ENCODE measurements around the gene MEIS1.
A peak's percentile ranks its signal among the peaks of the same experiment; 100 is the strongest.

The MEIS1 gene

DNA sequence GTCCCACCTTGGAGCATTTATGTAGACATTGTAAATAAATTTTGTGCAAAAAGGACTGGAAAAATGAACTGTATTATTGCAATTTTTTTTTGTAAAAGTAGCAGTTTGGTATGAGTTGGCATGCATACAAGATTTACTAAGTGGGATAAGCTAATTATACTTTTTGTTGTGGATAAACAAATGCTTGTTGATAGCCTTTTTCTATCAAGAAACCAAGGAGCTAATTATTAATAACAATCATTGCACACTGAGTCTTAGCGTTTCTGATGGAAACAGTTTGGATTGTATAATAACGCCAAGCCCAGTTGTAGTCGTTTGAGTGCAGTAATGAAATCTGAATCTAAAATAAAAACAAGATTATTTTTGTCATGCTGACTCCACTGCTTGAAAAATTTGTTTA lies 137.5 kb downstream of the MEIS1 start:
- Histone ChIP-seq H3K4me1 (ENCODE audit: control insufficient read depth in 1 of 2, insufficient read depth in 2 of 2, low read length in 2 of 2) (peaks cover 10 to 12% of the 10 kb centered on the region in 2 experiments), H2BK5ac (ENCODE audit: low read depth, low read length, poor library complexity) (no peak overlapping the region), H3K9me3 (ENCODE audit: insufficient read depth, low read depth, low read length) (no peaks in the 10 kb centered on the region), H2BK12ac (ENCODE audit: low read length) (no peak overlapping the region), H3K23ac (ENCODE audit: low read length) (no peak overlapping the region), H3K14ac (ENCODE audit: low read length) (no peak overlapping the region), H3K79me2 (ENCODE audit: control insufficient read depth, insufficient read depth, low read length, poor library complexity) (no peaks in the 10 kb centered on the region), H3K4me3 (ENCODE audit: low read depth, low read length) (no peak overlapping the region), H2AK5ac (ENCODE audit: low read length) (no peak overlapping the region), H3K9ac (ENCODE audit: low read length) (no peak overlapping the region), H3K27ac (ENCODE audit: low read depth, low read length) (no peak overlapping the region), H3K27me3 (ENCODE audit: insufficient read depth, low read length) (no peaks in the 10 kb centered on the region), H3K4me2 (ENCODE audit: low read length) (no peak overlapping the region), H2AFZ (ENCODE audit: insufficient read depth, low read length, poor library complexity) (no peak overlapping the region), H4K12ac (ENCODE audit: low read depth, low read length) (no peak overlapping the region), H3K4ac (ENCODE audit: low read depth, low read length) (no peak overlapping the region), H2BK120ac (ENCODE audit: insufficient read depth, low read length, poor library complexity) (no peak overlapping the region), H4K8ac (ENCODE audit: low read depth, low read length) (no peak overlapping the region), H4K91ac (ENCODE audit: low read depth, low read length) (no peak overlapping the region), H3K79me1 (ENCODE audit: low read length) (peaks cover 7% of the 10 kb centered on the region), H3K36me3 (ENCODE audit: control insufficient read depth in 1 of 2, insufficient read depth in 2 of 2, low read length in 2 of 2) (peaks cover 3 to 9% of the 10 kb centered on the region in 2 experiments), H3K18ac (ENCODE audit: low read length) (no peak overlapping the region)
- no CpG with 5 or more reads among the region's 3 CpGs for WGBS (ENCODE audit: extremely low coverage, insufficient coverage, insufficient read length)
- DNase-seq: no peak

GRCh38 chr2:66573416-66573815 lies 138.5 kb downstream of the MEIS1 start:
- no peak for DNase-seq
- H3K4me3 ChIP-seq (ENCODE audit: low read depth, low read length): no peak overlapping the region

GRCh38 chr2:66573821-66574233 lies 138.9 kb downstream of the MEIS1 start:
- H3K4me1 ChIP-seq (ENCODE audit: control insufficient read depth in 1 of 2, insufficient read depth in 2 of 2, low read length in 2 of 2): peaks cover 17 to 20% of the 10 kb centered on the region in 2 experiments
- no CpG with 5 or more reads among the region's 8 CpGs for WGBS (ENCODE audit: extremely low coverage, insufficient coverage, insufficient read length)
- H4K8ac ChIP-seq (ENCODE audit: low read depth, low read length): no peak overlapping the region
- H4K91ac ChIP-seq (ENCODE audit: low read depth, low read length): no peak overlapping the region
- H3K4ac ChIP-seq (ENCODE audit: low read depth, low read length): no peak overlapping the region
- H2BK120ac ChIP-seq (ENCODE audit: insufficient read depth, low read length, poor library complexity): peak overlapping the region; percentile 33
- no peak overlapping the region for H3K9ac ChIP-seq (ENCODE audit: low read length)
- no peak overlapping the region for H2BK5ac ChIP-seq (ENCODE audit: low read depth, low read length, poor library complexity)
- H3K4me3 ChIP-seq (ENCODE audit: low read depth, low read length): no peak overlapping the region
- no peaks in the 10 kb centered on the region for H3K9me3 ChIP-seq (ENCODE audit: insufficient read depth, low read depth, low read length)
- H3K14ac ChIP-seq (ENCODE audit: low read length): no peak overlapping the region
- H2AFZ ChIP-seq (ENCODE audit: insufficient read depth, low read length, poor library complexity): no peak overlapping the region
- no peak overlapping the region for H4K12ac ChIP-seq (ENCODE audit: low read depth, low read length)
- H3K18ac ChIP-seq (ENCODE audit: low read length): no peak overlapping the region
- H3K27me3 ChIP-seq (ENCODE audit: insufficient read depth, low read length): peaks cover 11% of the 10 kb centered on the region
- peaks cover 7% of the 10 kb centered on the region for H3K79me1 ChIP-seq (ENCODE audit: low read length)
- peaks cover 3 to 9% of the 10 kb centered on the region in 2 experiments for H3K36me3 ChIP-seq (ENCODE audit: control insufficient read depth in 1 of 2, insufficient read depth in 2 of 2, low read length in 2 of 2)
- H3K4me2 ChIP-seq (ENCODE audit: low read length): peak overlapping the region; percentile 53
- no peaks in the 10 kb centered on the region for H3K79me2 ChIP-seq (ENCODE audit: control insufficient read depth, insufficient read depth, low read length, poor library complexity)
- H2AK5ac ChIP-seq (ENCODE audit: low read length): no peak overlapping the region
- no peak overlapping the region for H2BK12ac ChIP-seq (ENCODE audit: low read length)
- no peak overlapping the region for H3K27ac ChIP-seq (ENCODE audit: low read depth, low read length)
- no peak overlapping the region for H3K23ac ChIP-seq (ENCODE audit: low read length)
- DNase-seq: no peak

More at GRCh38 chr2:66573416-66573815, 138.5 kb downstream of the MEIS1 start:
- Histone ChIP-seq H3K4me2 (ENCODE audit: low read length) (no peak overlapping the region), H2BK120ac (ENCODE audit: insufficient read depth, low read length, poor library complexity) (no peak overlapping the region), H3K36me3 (ENCODE audit: control insufficient read depth in 1 of 2, insufficient read depth in 2 of 2, low read length in 2 of 2) (peaks cover 3 to 9% of the 10 kb centered on the region in 2 experiments), H3K79me1 (ENCODE audit: low read length) (peaks cover 7% of the 10 kb centered on the region), H2BK5ac (ENCODE audit: low read depth, low read length, poor library complexity) (no peak overlapping the region), H3K4me1 (ENCODE audit: control insufficient read depth in 1 of 2, insufficient read depth in 2 of 2, low read length in 2 of 2) (peaks cover 17 to 20% of the 10 kb centered on the region in 2 experiments), H4K91ac (ENCODE audit: low read depth, low read length) (no peak overlapping the region), H2AK5ac (ENCODE audit: low read length) (no peak overlapping the region), H4K8ac (ENCODE audit: low read depth, low read length) (no peak overlapping the region), H3K27ac (ENCODE audit: low read depth, low read length) (no peak overlapping the region), H3K27me3 (ENCODE audit: insufficient read depth, low read length) (peaks cover 7% of the 10 kb centered on the region), H2AFZ (ENCODE audit: insufficient read depth, low read length, poor library complexity) (no peak overlapping the region), H4K12ac (ENCODE audit: low read depth, low read length) (no peak overlapping the region), H3K4ac (ENCODE audit: low read depth, low read length) (no peak overlapping the region), H3K9ac (ENCODE audit: low read length) (no peak overlapping the region), H3K23ac (ENCODE audit: low read length) (no peak overlapping the region), H2BK12ac (ENCODE audit: low read length) (no peak overlapping the region), H3K18ac (ENCODE audit: low read length) (no peak overlapping the region), H3K14ac (ENCODE audit: low read length) (no peak overlapping the region), H3K79me2 (ENCODE audit: control insufficient read depth, insufficient read depth, low read length, poor library complexity) (no peaks in the 10 kb centered on the region), H3K9me3 (ENCODE audit: insufficient read depth, low read depth, low read length) (no peaks in the 10 kb centered on the region)
- WGBS (ENCODE audit: extremely low coverage, insufficient coverage, insufficient read length): no CpG with 5 or more reads among the region's 7 CpGs

GRCh38 chr2:66574701-66575624 lies 140.0 kb downstream of the MEIS1 start:
- peak; percentile 18 to 54 for DNase-seq
- no CpG with 5 or more reads among the region's 35 CpGs for WGBS (ENCODE audit: extremely low coverage, insufficient coverage, insufficient read length)
- H3K4me2 ChIP-seq (ENCODE audit: low read length): peak overlapping the region; percentile 94

More at GRCh38 chr2:66574701-66575624, 140.0 kb downstream of the MEIS1 start:
- no peak overlapping the region for H4K12ac ChIP-seq (ENCODE audit: low read depth, low read length)
- H3K18ac ChIP-seq (ENCODE audit: low read length): no peak overlapping the region
- H3K27ac ChIP-seq (ENCODE audit: low read depth, low read length): peak overlapping the region; percentile 82
- no peak overlapping the region for H2BK120ac ChIP-seq (ENCODE audit: insufficient read depth, low read length, poor library complexity)
- no peak overlapping the region for H3K14ac ChIP-seq (ENCODE audit: low read length)
- H2BK5ac ChIP-seq (ENCODE audit: low read depth, low read length, poor library complexity): peak overlapping the region; percentile 34
- H3K79me2 ChIP-seq (ENCODE audit: control insufficient read depth, insufficient read depth, low read length, poor library complexity): no peaks in the 10 kb centered on the region
- H3K4ac ChIP-seq (ENCODE audit: low read depth, low read length): no peak overlapping the region
- H3K27me3 ChIP-seq (ENCODE audit: insufficient read depth, low read length): peaks cover 11% of the 10 kb centered on the region
- H4K8ac ChIP-seq (ENCODE audit: low read depth, low read length): no peak overlapping the region
- no peak overlapping the region for H3K9ac ChIP-seq (ENCODE audit: low read length)
- peaks cover 5% of the 10 kb centered on the region for H3K79me1 ChIP-seq (ENCODE audit: low read length)
- H2AK5ac ChIP-seq (ENCODE audit: low read length): no peak overlapping the region
- peaks cover 3 to 7% of the 10 kb centered on the region in 2 experiments for H3K36me3 ChIP-seq (ENCODE audit: control insufficient read depth in 1 of 2, insufficient read depth in 2 of 2, low read length in 2 of 2)
- no peak overlapping the region for H3K4me3 ChIP-seq (ENCODE audit: low read depth, low read length)
- H3K4me1 ChIP-seq (ENCODE audit: control insufficient read depth in 1 of 2, insufficient read depth in 2 of 2, low read length in 2 of 2): peaks cover 17 to 20% of the 10 kb centered on the region in 2 experiments
- H2AFZ ChIP-seq (ENCODE audit: insufficient read depth, low read length, poor library complexity): no peak overlapping the region
- H3K23ac ChIP-seq (ENCODE audit: low read length): no peak overlapping the region
- peak overlapping the region; percentile 67 for H4K91ac ChIP-seq (ENCODE audit: low read depth, low read length)
- no peaks in the 10 kb centered on the region for H3K9me3 ChIP-seq (ENCODE audit: insufficient read depth, low read depth, low read length)
- H2BK12ac ChIP-seq (ENCODE audit: low read length): no peak overlapping the region
